HepG2 (cell line): ENCODE data around the gene VAMP2. TPM values are rescaled to one million over a fixed set of nuclear protein-coding genes. Genes with fewer than 3 reads are reported as not detected.

ENCODE experiments used
- CHD2 ChIP-seq: IDR thresholded peaks from 2 replicates; pipeline ENCODE4 v1.6.1; 2011; ENCODE audit warnings: low read depth, low read length, improper control_type of control experiment
- GABPB1 ChIP-seq: IDR thresholded peaks from 2 replicates; pipeline ENCODE4 v1.6.1; 2016; ENCODE audit warnings: mild to moderate bottlenecking, missing genetic modification reagents, moderate library complexity, missing compliant biosample characterization
- HOXA5 ChIP-seq: sonication (generic); formaldehyde crosslinking; IDR thresholded peaks from 2 replicates; pipeline ENCODE4 v1.4.0; 2020; ENCODE audit warnings: missing genetic modification reagents
- POLR2AphosphoS2 ChIP-seq: IDR thresholded peaks from 2 replicates; pipeline ENCODE4 v1.6.1; 2011; ENCODE audit warnings: low read depth, low read length, improper control_type of control experiment
- RXRB ChIP-seq: IDR thresholded peaks from 2 replicates; pipeline ENCODE4 v1.6.1; 2016; ENCODE audit warnings: borderline replicate concordance, missing genetic modification reagents, missing compliant biosample characterization
- SATB2 ChIP-seq: sonication (generic); formaldehyde crosslinking; IDR thresholded peaks from 2 replicates; pipeline ENCODE4 v1.5.0; 2020; ENCODE audit warnings: missing genetic modification reagents
- WIZ ChIP-seq: sonication (generic); formaldehyde crosslinking; IDR thresholded peaks from 2 replicates; pipeline ENCODE4 v1.5.1; 2020; ENCODE audit warnings: mild to moderate bottlenecking, missing genetic modification reagents
- XBP1 ChIP-seq: sonication (generic); formaldehyde crosslinking; IDR thresholded peaks from 2 replicates; pipeline ENCODE4 v1.5.0; 2020; ENCODE audit warnings: missing genetic modification reagents
- YEATS2 ChIP-seq: sonication (generic); formaldehyde crosslinking; IDR thresholded peaks from 2 replicates; pipeline ENCODE4 v1.4.0; 2020; ENCODE audit warnings: missing genetic modification reagents, borderline replicate concordance
- ZNF12 ChIP-seq: sonication (generic); formaldehyde crosslinking; IDR thresholded peaks from 2 replicates; pipeline ENCODE4 v1.5.0; 2020; ENCODE audit warnings: missing genetic modification reagents
- ZNF121 ChIP-seq: sonication (generic); formaldehyde crosslinking; IDR thresholded peaks from 2 replicates; pipeline ENCODE4 v1.5.0; 2020; ENCODE audit warnings: mild to moderate bottlenecking, missing genetic modification reagents
- ZNF747 ChIP-seq: sonication (generic); formaldehyde crosslinking; IDR thresholded peaks from 2 replicates; pipeline ENCODE4 v1.8.1; 2023; ENCODE audit warnings: missing genetic modification reagents, mild to moderate bottlenecking, borderline replicate concordance
- polyA plus RNA-seq, 8 experiments: library from polyadenylated mRNA; depleted of rRNA in 3 of 8; stranded (reverse) in 7 of 8; unstranded in 1 of 8; fragments of >200 nt; fragmentation: Illumina TruSeq in 4 of 8; extraction: Trizol in 4 of 8; gene quantifications; 2 replicates each; pipeline versions ENCODE4 v1.2.1 to v1.2.3, GENCODE V29; 2011 to 2016; ENCODE audit warnings: low read depth in 4 of 8, missing spikeins in 1 of 8, mixed read lengths in 1 of 8; ENCODE audit not compliant: insufficient read depth in 1 of 8
- total RNA-seq, 5 experiments: library from RNA; depleted of rRNA; stranded (reverse); fragments of >200 nt; fragmentation: Illumina TruSeq; extraction: Trizol; gene quantifications; 2 replicates each; pipeline ENCODE4 v1.2.3, GENCODE V29; 2016; ENCODE audit warnings: low read depth in 1 of 5
- TF ChIP-seq, protein P1 (sequence below): sonication (generic); formaldehyde crosslinking; IDR thresholded peaks from 2 replicates; pipeline ENCODE4 v1.5.1; 2020; ENCODE audit warnings: mild to moderate bottlenecking, missing genetic modification reagents
- TF ChIP-seq, protein P2 (sequence below): sonication (generic); formaldehyde crosslinking; conservative IDR thresholded peaks from 2 replicates; pipeline ENCODE4 v1.4.0; 2020; ENCODE audit warnings: missing genetic modification reagents
- TF ChIP-seq, protein P3 (sequence below): sonication (generic); formaldehyde crosslinking; IDR thresholded peaks from 2 replicates; pipeline ENCODE4 v1.5.0; 2020; ENCODE audit warnings: mild to moderate bottlenecking, missing genetic modification reagents
- TF ChIP-seq, protein P4 (sequence below): sonication (generic); formaldehyde crosslinking; IDR thresholded peaks from 2 replicates; pipeline ENCODE4 v1.4.0; 2020; ENCODE audit warnings: missing genetic modification reagents

VAMP2 gene
- total and polyA plus RNA-seq, 2 of the 13 experiments (the other 11 are each of a cell fraction or from before 2014, with no cell fraction given): 3.9 to 17.2 TPM

DNA sequence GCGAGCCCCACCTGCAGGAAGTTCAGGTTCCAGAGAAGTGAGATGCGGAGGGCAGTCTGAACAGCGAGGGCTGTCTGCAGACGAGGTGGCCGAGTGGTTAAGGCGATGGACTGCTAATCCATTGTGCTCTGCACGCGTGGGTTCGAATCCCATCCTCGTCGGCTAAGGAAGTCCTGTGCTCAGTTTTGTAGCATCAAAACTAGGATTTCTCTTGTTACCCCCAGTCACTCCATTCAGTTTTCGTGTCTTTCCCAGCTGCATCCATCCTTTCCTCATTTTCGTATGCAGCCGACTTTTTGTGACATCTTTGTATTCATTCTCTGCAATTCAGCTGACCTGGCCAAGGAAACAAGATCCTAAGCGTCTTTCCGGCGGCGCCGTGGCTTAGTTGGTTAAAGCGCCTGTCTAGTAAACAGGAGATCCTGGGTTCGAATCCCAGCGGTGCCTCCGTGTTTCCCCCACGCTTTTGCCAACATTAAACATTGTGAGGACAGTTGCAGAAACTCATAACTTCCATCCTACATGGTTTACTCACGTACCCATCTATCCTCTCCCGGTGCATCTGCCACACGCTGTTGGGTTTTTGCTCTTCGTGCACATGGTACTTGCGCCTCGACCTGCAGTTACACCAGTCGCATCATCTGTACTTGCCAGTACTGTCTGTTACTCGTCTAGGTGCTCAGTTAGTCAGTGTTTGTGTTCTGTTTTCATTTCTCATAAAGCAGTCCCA lies 24.2 kb upstream of the VAMP2 start (continued):
- TF ChIP-seq, protein P1, sequence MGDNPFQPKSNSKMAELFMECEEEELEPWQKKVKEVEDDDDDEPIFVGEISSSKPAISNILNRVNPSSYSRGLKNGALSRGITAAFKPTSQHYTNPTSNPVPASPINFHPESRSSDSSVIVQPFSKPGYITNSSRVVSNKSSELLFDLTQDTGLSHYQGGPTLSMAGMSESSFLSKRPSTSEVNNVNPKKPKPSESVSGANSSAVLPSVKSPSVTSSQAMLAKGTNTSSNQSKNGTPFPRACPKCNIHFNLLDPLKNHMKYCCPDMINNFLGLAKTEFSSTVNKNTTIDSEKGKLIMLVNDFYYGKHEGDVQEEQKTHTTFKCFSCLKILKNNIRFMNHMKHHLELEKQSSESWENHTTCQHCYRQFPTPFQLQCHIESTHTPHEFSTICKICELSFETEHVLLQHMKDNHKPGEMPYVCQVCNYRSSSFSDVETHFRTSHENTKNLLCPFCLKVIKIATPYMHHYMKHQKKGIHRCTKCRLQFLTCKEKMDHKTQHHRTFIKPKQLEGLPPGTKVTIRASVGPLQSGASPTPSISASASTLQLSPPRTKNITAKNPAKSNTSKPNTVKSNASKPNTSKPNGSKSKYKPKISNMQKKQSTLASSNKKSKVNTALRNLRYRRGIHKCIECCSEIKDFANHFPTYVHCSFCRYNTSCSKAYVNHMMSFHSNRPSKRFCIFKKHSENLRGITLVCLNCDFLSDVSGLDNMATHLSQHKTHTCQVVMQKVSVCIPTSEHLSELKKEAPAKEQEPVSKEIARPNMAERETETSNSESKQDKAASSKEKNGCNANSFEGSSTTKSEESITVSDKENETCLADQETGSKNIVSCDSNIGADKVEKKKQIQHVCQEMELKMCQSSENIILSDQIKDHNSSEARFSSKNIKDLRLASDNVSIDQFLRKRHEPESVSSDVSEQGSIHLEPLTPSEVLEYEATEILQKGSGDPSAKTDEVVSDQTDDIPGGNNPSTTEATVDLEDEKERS: no peak
- TF ChIP-seq, protein P2, sequence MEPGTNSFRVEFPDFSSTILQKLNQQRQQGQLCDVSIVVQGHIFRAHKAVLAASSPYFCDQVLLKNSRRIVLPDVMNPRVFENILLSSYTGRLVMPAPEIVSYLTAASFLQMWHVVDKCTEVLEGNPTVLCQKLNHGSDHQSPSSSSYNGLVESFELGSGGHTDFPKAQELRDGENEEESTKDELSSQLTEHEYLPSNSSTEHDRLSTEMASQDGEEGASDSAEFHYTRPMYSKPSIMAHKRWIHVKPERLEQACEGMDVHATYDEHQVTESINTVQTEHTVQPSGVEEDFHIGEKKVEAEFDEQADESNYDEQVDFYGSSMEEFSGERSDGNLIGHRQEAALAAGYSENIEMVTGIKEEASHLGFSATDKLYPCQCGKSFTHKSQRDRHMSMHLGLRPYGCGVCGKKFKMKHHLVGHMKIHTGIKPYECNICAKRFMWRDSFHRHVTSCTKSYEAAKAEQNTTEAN (CRISPR knock-in tag): no peak; the same call in 1 of the 2 replicates
- TF ChIP-seq WIZ (no peak; the same call in 1 of the 2 replicates), GABPB1 (peak; percentile 67), ZNF121 (CRISPR knock-in tag) (peak; percentile 82; the same call in 1 of the 2 replicates), SATB2 (CRISPR knock-in tag) (peak; percentile 73; the same call in 1 of the 2 replicates), ZNF12 (peak; percentile 61; the same call in 1 of the 2 replicates), CHD2 (no peak; the same call in 1 of the 2 replicates), HOXA5 (peak; percentile 39; the same call in 1 of the 2 replicates), POLR2AphosphoS2 (no peak), ZNF747 (CRISPR knock-in tag) (no peak), XBP1 (CRISPR knock-in tag) (peak; percentile 83; the same call in 1 of the 2 replicates), YEATS2 (peak; percentile 59; the same call in 1 of the 2 replicates), RXRB (CRISPR knock-in tag) (no peak)
- TF ChIP-seq, protein P3, sequence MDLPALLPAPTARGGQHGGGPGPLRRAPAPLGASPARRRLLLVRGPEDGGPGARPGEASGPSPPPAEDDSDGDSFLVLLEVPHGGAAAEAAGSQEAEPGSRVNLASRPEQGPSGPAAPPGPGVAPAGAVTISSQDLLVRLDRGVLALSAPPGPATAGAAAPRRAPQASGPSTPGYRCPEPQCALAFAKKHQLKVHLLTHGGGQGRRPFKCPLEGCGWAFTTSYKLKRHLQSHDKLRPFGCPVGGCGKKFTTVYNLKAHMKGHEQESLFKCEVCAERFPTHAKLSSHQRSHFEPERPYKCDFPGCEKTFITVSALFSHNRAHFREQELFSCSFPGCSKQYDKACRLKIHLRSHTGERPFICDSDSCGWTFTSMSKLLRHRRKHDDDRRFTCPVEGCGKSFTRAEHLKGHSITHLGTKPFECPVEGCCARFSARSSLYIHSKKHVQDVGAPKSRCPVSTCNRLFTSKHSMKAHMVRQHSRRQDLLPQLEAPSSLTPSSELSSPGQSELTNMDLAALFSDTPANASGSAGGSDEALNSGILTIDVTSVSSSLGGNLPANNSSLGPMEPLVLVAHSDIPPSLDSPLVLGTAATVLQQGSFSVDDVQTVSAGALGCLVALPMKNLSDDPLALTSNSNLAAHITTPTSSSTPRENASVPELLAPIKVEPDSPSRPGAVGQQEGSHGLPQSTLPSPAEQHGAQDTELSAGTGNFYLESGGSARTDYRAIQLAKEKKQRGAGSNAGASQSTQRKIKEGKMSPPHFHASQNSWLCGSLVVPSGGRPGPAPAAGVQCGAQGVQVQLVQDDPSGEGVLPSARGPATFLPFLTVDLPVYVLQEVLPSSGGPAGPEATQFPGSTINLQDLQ: no peak
- TF ChIP-seq, protein P4, sequence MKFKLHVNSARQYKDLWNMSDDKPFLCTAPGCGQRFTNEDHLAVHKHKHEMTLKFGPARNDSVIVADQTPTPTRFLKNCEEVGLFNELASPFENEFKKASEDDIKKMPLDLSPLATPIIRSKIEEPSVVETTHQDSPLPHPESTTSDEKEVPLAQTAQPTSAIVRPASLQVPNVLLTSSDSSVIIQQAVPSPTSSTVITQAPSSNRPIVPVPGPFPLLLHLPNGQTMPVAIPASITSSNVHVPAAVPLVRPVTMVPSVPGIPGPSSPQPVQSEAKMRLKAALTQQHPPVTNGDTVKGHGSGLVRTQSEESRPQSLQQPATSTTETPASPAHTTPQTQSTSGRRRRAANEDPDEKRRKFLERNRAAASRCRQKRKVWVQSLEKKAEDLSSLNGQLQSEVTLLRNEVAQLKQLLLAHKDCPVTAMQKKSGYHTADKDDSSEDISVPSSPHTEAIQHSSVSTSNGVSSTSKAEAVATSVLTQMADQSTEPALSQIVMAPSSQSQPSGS (CRISPR knock-in tag): no peak; the same call in 1 of the 2 replicates
